GM18909 (cell line): ENCODE results near the gene KLHL35.

Experiments used
- ATAC-seq: cut with Tn5 transposase; IDR thresholded peaks from one replicate; pipeline ENCODE4 v1.9.1; 2021; ENCODE audit warnings: mild to moderate bottlenecking; ENCODE audit not compliant: unreplicated experiment, poor library complexity

Gene KLHL35

GRCh38 chr11:75470476-75471080 lies 37.6 kb upstream of the KLHL35 start:
- ATAC-seq: no peak

DNA sequence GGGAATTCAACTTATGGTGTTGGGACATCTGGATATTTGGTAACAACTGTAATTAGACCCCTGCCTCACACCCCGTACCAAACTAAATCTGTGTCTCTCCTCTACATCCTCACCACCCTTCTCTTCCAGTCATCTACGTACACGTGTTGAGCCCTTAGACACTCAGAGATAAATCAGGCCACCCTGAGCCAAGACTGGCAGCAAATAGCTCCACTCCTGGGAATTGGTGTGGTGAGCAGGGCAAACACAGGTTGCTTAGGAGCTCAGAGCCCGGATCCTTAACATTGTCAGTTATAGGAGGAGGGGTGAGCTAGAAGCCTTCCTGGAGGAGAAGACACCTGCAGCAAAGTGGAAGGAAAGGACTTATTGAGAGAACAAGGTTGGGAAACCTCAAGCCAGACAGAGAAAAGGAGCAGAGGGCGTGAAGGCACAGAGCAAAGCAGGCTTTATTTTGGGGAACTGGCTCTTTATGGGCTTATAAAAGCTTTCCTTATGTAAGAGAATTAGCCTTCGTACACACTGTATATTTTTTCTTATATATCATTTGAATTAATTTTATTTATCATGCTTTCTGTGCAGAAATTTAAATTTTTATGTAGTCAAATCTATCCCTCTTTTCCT lies 36.9 kb upstream of the KLHL35 start:
- ATAC-seq: no peak

DNA sequence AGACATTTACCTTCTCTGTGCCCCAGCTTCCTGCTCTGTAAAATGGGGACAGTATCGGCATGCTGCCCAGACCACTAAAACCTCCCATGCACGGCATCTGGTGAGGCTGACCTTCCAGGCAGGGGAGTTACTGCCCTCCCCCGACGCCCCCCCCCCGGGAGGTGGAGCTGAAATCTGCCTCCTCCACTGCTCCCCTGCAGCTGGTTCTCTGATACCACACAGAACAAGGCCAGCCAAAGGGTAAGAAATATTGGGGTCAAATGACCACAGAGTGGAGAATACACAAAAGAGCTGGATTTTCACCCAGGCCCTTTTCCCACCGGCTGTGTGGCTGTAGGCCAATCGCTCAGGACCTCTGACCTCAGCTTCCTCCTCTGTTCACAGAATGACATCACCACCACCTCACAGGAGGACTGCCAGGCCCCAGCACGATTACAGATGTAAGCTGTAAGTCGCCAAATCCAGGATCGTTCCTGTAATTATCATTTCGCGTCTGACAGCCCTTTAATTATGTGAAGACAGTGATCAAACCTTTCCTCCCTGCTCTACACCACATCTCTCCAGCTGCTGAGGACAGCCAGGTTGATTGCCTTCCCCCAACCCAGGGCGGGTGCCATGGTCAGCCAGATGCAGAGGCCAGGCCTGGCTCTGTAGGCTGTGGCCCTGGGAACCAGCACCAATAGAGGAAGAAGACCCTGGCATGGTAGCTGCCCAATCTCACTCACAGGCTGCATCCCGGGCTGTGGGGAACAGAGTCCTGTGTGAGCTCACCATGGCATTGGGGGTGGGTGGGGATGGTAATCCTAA lies 35.7 kb upstream of the KLHL35 start:
- ATAC-seq: no peak

GRCh38 chr11:75467881-75468280 lies 34.9 kb upstream of the KLHL35 start:
- no peak for ATAC-seq

- ATAC-seq: no peak
Observed at GRCh38 chr11:75467311-75467710, 34.3 kb upstream of the KLHL35 start.

DNA sequence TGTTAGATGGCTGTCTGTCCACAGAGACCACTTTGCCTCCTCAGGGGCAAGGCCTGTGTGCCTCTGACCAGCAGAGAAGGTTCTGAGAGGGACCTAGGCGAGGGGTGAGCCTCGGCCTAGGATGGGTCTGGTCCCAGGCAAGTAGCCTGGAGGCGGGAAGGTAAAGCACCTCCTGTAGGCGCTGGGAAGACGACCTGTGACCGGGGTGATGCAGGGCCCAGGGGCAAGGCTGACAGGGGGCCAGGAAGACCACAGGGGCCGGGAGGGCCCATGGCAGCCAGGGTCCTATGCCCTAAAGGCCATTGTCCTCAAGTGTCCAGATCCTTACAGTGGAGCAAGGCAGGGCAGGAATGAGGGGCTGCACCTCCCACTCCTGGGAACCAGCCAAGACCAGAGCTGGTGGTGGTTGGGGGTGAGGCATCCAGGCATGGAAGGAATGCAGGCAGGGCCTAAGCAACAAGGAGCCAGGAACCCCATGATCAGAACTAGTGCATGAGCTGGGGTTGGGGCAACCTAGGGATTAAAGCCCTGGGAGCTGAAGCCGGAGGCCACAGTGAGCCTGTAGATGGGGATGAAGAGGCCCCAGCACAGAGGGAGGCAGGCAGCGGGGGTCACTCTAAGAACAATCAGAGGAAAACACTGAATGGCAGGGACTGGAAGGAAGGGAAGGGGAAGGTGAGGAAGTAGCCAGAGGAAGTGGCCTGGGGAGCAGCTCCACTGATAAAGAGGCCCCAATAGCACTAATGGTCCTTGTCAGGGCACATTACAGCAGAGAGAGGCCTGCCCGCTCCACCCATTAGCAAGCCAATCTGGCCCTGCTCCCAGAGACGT lies 32.9 kb upstream of the KLHL35 start:
- no peak for ATAC-seq

GRCh38 chr11:75463106-75463774 lies 30.2 kb upstream of the KLHL35 start:
- ATAC-seq: no peak

DNA sequence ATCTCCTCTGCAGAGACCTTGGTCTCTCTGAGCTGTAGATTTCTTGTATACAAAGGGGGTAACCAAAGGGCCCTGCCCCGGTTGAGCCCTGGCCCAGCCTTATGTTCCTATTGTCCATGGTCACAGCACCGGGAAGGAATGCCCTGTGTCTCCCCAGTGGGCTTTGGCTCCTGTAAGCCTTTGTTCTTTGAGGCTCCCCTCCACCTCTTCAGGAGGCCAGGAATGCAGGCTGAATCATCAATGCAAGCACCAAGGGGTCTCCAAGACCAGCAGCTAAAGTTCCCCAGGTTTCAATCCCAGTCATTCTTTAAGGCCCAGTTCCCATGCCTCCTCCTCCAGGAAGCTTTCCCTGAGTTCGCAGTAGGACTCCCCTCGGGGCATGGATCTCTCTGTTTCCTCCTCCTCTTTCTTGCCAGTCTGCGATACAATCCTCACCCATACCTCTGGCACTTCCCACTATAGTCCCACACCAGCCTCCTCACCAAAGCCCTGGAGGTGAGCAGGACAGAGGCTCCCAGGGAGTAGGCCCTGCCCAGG lies 29.2 kb upstream of the KLHL35 start:
- ATAC-seq: no peak

DNA sequence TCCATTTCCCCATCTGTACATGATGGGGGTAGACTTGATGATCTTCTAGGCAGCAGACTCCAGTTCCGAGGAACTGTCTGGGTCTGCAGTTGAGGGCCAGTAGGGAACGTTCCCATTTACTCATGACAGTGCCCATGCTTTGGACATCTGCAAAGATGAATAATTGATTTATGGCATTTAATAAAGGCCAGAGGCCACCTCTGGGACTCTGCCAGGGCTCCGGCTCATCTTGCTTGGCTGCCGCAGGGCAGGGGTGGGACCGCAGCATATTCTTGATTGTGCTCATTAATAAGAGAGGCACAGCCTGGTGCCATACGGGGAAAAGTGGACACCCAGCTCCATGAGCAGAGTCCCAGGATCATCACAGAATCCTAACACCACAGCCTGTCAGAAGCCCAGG lies 28.1 kb upstream of the KLHL35 start:
- no peak for ATAC-seq

- ATAC-seq: no peak
Observed at GRCh38 chr11:75456596-75457183, 23.7 kb upstream of the KLHL35 start.

GRCh38 chr11:75454987-75455386 lies 22.0 kb upstream of the KLHL35 start:
- ATAC-seq: no peak

DNA sequence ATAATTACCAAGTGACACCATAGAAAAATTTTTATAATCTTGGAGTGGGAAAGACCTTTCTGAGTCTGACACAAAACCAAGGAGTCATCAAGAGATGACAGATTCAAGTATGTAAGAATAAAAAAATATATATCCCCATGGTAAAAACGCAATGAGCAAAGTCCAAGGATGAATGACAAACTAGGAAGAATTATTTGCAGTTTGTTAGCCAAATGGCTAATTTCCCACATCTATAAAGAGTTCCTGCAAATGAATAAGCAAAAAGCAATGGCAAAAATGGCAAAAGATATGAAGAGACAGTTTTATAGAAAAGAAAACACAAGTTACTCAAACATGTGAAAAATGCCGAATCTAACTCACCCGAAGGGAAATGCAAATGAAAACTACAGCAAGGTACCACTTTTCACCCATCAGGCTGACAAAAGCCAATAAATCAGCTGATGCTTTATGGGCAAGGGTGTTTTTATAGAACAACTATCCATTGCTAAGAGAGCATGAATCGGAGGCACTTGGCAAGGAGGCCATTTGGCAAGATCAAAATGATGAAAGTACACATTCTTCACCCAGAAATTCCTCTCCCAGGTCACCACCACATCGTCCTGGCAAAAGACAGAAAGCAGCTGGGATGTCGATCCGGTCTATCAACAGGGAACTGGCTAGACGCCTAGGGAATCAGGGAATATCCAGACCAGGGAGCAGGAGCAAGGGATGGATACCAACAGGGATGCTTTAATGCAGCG lies 21.1 kb upstream of the KLHL35 start:
- no peak for ATAC-seq

- no peak for ATAC-seq
Observed at GRCh38 chr11:75450826-75451821, 18.1 kb upstream of the KLHL35 start.

- no peak for ATAC-seq
Observed at GRCh38 chr11:75450236-75450635, 17.2 kb upstream of the KLHL35 start.

GRCh38 chr11:75449776-75450175 lies 16.8 kb upstream of the KLHL35 start:
- no peak for ATAC-seq

GRCh38 chr11:75449271-75449670 lies 16.3 kb upstream of the KLHL35 start:
- ATAC-seq: no peak

DNA sequence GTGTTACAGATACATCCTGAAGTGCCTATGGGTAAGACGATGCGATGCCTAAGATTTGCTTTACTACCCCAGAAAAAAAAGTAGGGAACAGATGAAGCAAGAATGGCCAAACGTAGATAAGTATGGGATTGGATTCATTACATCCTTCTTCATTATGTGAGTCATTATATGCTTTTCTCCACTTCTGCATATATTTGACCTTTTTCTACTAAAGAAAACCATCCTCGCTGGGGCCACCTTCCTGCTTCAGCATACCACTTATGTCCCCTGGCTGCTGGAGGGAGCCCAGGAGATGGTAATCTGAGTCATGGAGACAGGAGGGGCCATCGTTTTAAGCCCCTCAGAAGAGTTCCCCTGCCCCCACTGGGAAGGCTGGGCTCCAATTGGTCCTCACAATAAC lies 14.4 kb upstream of the KLHL35 start:
- ATAC-seq: no peak
